ENCODE results near the gene NAV2.

DNA sequence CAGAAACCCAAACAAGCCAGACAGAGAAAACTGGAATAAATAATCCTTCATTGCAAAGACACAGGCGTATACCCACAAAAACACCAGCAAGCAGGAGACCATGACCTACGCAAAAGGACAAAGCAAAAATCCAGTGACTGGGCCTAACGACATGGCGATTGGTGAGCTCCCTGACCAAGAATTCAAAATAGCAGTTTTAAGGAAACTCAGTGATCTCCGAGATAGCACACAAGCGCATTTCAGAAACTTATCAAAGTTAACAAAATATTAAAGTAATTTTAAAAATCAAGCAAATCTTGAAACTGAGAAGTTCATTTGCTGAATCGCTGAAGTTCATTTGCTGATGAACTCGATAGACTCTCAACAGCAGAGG, 420.0 kb downstream of the NAV2 start:
- TF ChIP-seq, protein P1, sequence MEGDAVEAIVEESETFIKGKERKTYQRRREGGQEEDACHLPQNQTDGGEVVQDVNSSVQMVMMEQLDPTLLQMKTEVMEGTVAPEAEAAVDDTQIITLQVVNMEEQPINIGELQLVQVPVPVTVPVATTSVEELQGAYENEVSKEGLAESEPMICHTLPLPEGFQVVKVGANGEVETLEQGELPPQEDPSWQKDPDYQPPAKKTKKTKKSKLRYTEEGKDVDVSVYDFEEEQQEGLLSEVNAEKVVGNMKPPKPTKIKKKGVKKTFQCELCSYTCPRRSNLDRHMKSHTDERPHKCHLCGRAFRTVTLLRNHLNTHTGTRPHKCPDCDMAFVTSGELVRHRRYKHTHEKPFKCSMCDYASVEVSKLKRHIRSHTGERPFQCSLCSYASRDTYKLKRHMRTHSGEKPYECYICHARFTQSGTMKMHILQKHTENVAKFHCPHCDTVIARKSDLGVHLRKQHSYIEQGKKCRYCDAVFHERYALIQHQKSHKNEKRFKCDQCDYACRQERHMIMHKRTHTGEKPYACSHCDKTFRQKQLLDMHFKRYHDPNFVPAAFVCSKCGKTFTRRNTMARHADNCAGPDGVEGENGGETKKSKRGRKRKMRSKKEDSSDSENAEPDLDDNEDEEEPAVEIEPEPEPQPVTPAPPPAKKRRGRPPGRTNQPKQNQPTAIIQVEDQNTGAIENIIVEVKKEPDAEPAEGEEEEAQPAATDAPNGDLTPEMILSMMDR (IDR thresholded peaks at IDR 0.05): no peak
- no peak for TF ChIP-seq POLR2A (IDR thresholded peaks at IDR 0.05)
